Stimulated activated CD8-positive, alpha-beta memory T cell treated with anti-CD3 and anti-CD28 coated beads, Interleukin-4, amount 100 ng/mL, for 24 hours (primary cell): ENCODE measurements around the gene C9.
"Not testable (repeated sequence)": the region's sequence is repeated elsewhere in the genome, so short reads cannot be mapped to it uniquely, and the experiment has no call there.

Source experiments
- DNase-seq: peaks from one replicate; pipeline ENCODE4 v3.0.0-alpha.2; 2020; ENCODE audit warnings: low read depth

The C9 gene

GRCh38 chr5:39328731-39329130, 35.6 kb downstream of the C9 start:
- DNase-seq = no peak

GRCh38 chr5:39323542-39323941, 40.8 kb downstream of the C9 start:
- DNase-seq = no peak

- DNase-seq = no peak
These were observed 44.9 kb downstream of the C9 start for GRCh38 chr5:39319395-39319794.

- not testable (repeated sequence) for DNase-seq
These were observed 47.8 kb downstream of the C9 start for GRCh38 chr5:39316464-39316863.

GRCh38 chr5:39315995-39316394, 48.3 kb downstream of the C9 start:
- no peak for DNase-seq

- DNase-seq = no peak
These were observed 49.7 kb downstream of the C9 start for GRCh38 chr5:39314591-39314990.

GRCh38 chr5:39309534-39309933, 54.8 kb downstream of the C9 start:
- no peak for DNase-seq

GRCh38 chr5:39302472-39302871, 61.8 kb downstream of the C9 start:
- no peak for DNase-seq

- DNase-seq = no peak
These were observed 62.9 kb downstream of the C9 start for GRCh38 chr5:39301406-39301805.

GRCh38 chr5:39299962-39300361, 64.3 kb downstream of the C9 start:
- no peak for DNase-seq

- DNase-seq = no peak
These were observed 69.6 kb downstream of the C9 start for GRCh38 chr5:39294736-39295135.

- no peak for DNase-seq
These were observed 79.7 kb downstream of the C9 start for GRCh38 chr5:39284552-39284951.

GRCh38 chr5:39283231-39283818, 81.0 kb downstream of the C9 start:
- DNase-seq = peak; percentile 4

- DNase-seq = no peak
These were observed 81.7 kb downstream of the C9 start for GRCh38 chr5:39282561-39282960.

GRCh38 chr5:39275865-39276264, 88.4 kb downstream of the C9 start:
- not testable (repeated sequence) for DNase-seq

GRCh38 chr5:39274398-39275085, 89.8 kb downstream of the C9 start:
- no peak for DNase-seq

GRCh38 chr5:39273314-39273954, 90.9 kb downstream of the C9 start:
- no peak for DNase-seq

GRCh38 chr5:39272869-39273231, 91.4 kb downstream of the C9 start:
- not testable (repeated sequence) for DNase-seq

GRCh38 chr5:39270225-39270848, 94.0 kb downstream of the C9 start:
- DNase-seq = no peak

GRCh38 chr5:39267186-39267585, 97.1 kb downstream of the C9 start:
- DNase-seq = no peak

- no peak for DNase-seq
These were observed 97.9 kb downstream of the C9 start for GRCh38 chr5:39266442-39266841.

- no peak for DNase-seq
These were observed 99.8 kb downstream of the C9 start for GRCh38 chr5:39264528-39264927.

GRCh38 chr5:39262981-39263380, 101.3 kb downstream of the C9 start:
- no peak for DNase-seq
